HG02610 (cell line): ENCODE results near the gene PGGHG.
"Not testable (repeated sequence)": the region's sequence is repeated elsewhere in the genome, so short reads cannot be mapped to it uniquely, and the experiment has no call there.

ENCODE experiments used
- ATAC-seq: cut with Tn5 transposase; IDR thresholded peaks from one replicate; pipeline ENCODE4 v1.9.1; 2021; ENCODE audit warnings: mild to moderate bottlenecking, moderate library complexity; ENCODE audit not compliant: unreplicated experiment

PGGHG gene

DNA sequence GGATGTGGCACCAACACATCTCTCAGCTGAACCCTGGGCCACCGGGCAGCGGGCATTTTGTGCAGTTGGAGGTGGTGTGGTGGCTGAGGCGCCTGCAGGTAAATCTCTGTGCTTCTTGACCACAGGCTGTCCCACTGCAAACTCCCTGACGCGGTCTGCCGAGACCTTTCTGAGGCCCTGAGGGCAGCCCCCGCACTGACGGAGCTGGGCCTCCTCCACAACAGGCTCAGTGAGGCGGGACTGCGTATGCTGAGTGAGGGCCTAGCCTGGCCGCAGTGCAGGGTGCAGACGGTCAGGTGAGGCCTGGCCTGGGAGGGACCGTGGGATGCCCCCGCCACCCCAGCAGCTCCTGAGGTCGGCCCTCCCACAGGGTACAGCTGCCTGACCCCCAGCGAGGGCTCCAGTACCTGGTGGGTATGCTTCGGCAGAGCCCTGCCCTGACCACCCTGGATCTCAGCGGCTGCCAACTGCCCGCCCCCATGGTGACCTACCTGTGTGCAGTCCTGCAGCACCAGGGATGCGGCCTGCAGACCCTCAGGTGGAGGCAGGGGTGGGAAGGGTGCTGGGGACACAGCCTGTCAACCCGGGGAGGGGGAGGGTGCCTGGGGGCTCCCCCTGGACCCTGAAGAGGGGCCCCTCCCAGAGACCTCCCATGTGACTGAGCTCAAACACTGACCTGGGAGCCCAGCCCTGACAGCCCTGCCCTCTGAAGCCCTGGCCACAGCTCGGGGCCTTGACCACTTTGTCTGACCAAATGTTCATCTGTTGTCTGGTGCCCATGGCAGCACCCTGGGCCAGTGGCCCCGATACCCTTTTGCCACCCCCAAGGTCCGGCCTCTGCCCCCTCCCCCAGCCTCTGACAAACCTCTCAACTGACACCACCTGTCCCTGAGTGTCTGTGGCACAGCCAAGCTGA lies 4.6 kb upstream of the PGGHG start:
- ATAC-seq = no peak

GRCh38 chr11:285021-285893 lies 3.7 kb upstream of the PGGHG start:
- no peak for ATAC-seq

- no peak for ATAC-seq
Observed at GRCh38 chr11:285894-286220, 3.1 kb upstream of the PGGHG start.

GRCh38 chr11:286977-287820 lies 1.7 kb upstream of the PGGHG start:
- ATAC-seq = not testable (repeated sequence)

DNA sequence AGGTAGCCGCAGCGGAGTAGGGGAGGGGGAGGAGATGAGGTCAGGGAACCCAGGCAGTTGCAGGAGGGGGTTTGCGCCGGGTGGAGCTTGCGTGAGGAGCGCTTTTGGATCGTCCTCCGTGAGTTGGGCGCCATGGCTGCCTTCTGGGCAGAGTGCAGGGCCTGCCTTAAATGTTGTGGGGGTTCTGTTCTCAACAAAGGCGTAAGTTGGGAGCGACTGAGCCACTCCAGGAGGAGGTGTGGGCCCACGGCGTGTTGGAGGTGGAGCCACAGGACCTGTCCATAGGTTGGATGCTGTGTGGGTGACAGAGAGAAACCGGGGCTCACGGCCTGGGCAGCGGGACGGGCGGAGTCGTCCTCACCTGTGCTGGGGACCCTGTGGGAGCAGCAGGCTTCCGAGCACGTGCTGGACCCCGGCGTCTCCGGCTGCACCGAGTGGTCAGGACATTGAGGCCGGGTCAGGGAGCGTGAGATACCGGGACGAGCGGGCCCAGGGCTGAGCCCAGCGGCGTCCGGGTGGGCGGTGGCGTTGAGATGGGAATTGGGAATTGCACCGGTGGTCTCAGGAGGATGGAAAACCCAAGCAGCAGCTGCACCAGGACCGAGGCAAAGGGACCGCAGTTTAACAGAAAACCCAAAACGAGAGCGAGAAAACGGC lies 977 bp upstream of the PGGHG start:
- ATAC-seq = no peak

DNA sequence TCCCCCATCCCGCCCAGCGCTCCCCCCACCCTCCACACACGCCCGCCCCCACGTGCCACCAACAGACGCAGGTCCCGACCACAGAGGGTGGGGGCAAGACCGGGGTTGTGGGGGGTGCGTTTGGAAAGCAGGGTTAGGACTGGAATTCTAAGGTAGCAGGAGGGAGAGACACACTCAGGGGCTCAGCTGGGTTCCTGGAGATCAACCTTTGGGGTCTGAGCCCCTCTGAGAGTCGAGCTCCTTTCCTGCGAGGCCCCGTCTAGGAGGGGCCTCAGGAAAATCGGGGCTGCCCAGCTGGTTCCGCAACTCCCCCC lies 429 bp downstream of the PGGHG start:
- ATAC-seq = no peak

- ATAC-seq = no peak
Observed at GRCh38 chr11:289712-290620, 1.0 kb downstream of the PGGHG start.

GRCh38 chr11:290621-291231 lies 1.8 kb downstream of the PGGHG start:
- ATAC-seq = no peak

DNA sequence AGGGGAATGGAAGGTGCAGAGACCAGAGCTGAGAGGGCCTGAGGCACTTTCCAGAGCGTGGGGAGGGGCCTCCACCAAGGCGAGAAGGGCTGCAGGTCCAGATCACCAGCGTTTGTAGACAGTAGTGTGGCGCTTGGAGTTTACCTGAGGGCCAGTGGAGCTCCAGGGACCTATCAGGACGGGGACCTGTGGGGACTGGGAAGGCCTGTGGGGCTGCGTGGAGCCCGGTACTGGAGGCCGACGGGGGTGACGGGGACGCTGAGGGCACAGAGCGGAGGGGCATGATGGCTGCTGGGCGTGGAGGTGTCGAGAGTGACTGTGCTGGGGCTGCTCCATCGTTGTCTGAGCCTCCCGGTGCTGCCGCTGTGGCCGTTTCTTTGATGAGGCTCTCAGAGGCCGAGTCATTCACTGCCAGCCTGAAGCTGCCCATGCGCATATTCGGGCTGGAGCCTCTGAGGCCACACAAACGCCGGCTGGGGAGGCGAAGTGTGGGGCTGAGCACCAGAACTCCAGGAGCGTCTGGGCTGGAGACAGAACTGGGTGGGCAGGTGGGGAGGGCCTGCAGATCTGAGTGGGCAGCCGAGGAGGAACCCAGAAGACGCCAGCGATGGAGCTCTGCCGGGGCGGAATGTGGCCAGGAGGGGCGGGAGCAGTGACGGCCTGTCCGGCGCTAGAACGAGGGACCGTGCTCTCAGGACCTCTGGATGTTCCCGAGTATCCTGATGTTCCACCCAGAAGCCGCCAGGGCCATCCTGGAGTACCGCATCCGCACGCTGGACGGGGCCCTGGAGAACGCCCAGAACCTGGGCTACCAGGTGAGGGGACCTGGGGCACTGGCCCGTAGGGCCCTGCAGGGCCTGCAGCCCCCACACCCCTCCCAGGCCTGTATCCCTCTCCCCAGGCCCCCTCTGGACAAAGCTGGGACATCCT lies 2.6 kb downstream of the PGGHG start:
- ATAC-seq = no peak

DNA sequence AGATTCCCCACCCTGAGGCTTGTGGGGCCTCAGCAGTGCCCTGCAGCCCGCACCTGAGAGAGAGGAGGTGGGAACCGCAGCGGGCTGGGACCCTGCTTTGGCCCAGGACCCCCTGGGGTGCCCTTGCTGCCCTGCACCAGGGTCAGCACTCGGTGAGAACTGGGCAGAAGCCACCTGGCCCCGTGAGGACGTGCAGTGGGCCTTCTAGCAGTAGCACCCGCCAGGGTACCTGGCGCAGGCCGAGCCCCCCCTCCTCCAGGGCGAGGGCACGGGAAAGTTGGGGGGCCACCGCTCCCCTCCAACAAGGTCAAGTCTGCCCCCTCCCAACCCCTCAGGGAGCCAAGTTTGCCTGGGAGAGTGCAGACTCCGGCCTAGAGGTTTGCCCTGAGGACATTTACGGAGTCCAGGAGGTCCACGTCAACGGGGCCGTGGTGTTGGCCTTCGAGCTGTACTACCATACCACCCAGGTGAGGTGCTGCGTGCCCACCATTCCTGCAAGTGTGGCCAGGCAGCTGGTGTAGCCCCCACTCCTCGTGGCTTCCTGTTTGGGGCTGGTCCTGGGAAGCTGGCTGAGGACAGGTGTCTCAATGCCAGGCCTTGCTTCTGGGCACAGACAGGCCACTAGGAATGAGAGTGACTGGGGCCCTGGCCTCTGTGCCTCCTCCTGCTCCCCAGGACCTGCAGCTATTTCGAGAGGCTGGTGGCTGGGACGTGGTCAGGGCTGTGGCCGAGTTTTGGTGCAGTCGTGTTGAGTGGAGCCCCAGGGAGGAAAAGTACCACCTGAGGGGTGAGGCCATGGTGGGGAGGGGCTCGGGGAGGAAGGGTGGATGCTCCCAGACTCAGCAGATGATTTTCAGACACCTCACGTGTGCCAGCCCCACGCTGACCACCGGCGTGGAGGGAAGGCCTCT lies 3.5 kb downstream of the PGGHG start:
- ATAC-seq = no peak

- ATAC-seq = no peak
Observed at GRCh38 chr11:293271-293851, 4.4 kb downstream of the PGGHG start.

- ATAC-seq = no peak
Observed at GRCh38 chr11:293852-294661, 5.1 kb downstream of the PGGHG start.

DNA sequence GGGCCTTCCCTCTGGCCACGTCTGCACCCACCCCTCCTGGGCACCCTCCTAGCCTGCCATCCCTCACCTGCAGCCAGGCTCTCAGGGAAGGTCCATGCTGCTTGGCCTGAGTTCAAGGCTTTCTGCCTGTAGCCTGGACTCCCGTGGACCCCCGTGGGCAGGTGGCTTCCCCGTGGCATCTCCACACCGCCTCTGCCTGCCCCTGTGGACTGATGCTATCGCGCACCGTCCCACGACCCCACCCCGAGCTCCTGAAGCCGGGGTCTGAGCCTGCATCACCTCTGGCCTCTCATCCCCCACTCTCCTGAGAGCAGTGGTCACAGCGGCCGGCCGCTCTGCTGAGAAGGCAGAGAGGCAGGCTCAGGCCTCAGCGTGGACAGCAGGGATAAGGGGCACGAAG lies 5.9 kb downstream of the PGGHG start:
- ATAC-seq = no peak

DNA sequence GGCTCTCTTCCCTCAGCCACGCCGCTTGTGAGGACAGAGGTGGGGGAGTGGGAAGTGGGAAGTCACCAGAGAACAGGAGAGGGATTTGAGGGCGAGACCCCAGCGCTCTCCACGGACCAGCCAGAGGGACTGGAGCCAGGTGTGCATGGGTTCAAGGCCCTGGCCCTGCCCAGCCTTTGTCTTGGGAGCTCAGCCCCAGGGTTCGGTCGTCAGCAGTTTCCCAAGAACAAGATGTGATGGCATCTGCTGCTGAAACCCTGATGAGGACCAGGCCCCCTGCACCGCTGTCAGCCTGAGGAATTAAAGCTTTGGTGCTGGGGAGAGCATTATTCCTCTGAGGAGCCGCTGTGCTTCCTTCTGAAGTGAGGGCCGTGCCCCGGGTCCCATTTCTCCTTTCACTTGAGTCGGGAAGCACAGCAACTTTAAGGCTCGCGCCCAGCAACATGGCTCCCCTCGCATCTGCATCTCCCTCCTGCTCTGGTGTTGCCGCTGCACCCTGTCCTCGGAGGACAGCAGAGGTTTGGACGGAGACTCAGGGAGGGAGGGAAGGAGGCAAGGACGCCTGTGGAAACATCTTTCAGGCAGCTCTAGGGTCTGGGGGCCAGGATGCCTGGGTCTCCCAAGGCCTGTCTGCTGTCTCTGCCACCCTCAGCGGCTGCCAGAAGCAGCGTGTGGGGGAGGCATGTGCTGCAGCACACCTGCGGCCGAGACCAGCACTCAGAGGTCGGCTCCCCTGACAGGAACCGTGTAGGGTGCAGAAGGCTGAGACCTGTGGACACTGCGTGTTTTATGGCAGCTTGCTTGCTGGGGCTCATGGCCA lies 6.6 kb downstream of the PGGHG start:
- no peak for ATAC-seq
